DMS 273 (cell line): ENCODE data around the gene HOOK1.
"Not testable (repeated sequence)": the region's sequence is repeated elsewhere in the genome, so short reads cannot be mapped to it uniquely, and the experiment has no call there.

ENCODE experiments used
- DNase-seq: peaks from one replicate; lab custom pipeline; 2025; ENCODE audit not compliant: unreplicated experiment; lab: John Stamatoyannopoulos, UW

HOOK1 gene

GRCh38 chr1:59885160-59885832 is 70.5 kb downstream of the HOOK1 start:
- no peak for DNase-seq

- no peak for DNase-seq
These were observed 78.4 kb downstream of the HOOK1 start for GRCh38 chr1:59892841-59893811.

- no peak for DNase-seq
These were observed 82.4 kb downstream of the HOOK1 start for GRCh38 chr1:59897165-59897564.

GRCh38 chr1:59898927-59899326 is 84.2 kb downstream of the HOOK1 start:
- no peak for DNase-seq

- peak; percentile 10 for DNase-seq
These were observed 85.9 kb downstream of the HOOK1 start for GRCh38 chr1:59900640-59901039.

GRCh38 chr1:59901770-59902388 is 87.1 kb downstream of the HOOK1 start:
- no peak for DNase-seq

- DNase-seq, result peak; percentile 37
These were observed 88.5 kb downstream of the HOOK1 start for GRCh38 chr1:59903141-59903754.

GRCh38 chr1:59906931-59907330 is 92.2 kb downstream of the HOOK1 start:
- DNase-seq, result no peak

GRCh38 chr1:59908084-59908483 is 93.3 kb downstream of the HOOK1 start:
- no peak for DNase-seq

GRCh38 chr1:59908682-59909081 is 93.9 kb downstream of the HOOK1 start:
- no peak for DNase-seq

- DNase-seq, result not testable (repeated sequence)
These were observed 100.1 kb downstream of the HOOK1 start for GRCh38 chr1:59914791-59915286.

GRCh38 chr1:59915516-59915915 is 100.8 kb downstream of the HOOK1 start:
- DNase-seq, result no peak

- DNase-seq, result no peak
These were observed 102.5 kb downstream of the HOOK1 start for GRCh38 chr1:59917026-59917784.

- no peak for DNase-seq
These were observed 103.0 kb downstream of the HOOK1 start for GRCh38 chr1:59917785-59918180.

GRCh38 chr1:59919746-59920145 is 105.0 kb downstream of the HOOK1 start:
- DNase-seq, result no peak

GRCh38 chr1:59921258-59921899 is 106.6 kb downstream of the HOOK1 start:
- not testable (repeated sequence) for DNase-seq

GRCh38 chr1:59924653-59925052 is 109.9 kb downstream of the HOOK1 start:
- no peak for DNase-seq
